Esophagus squamous epithelium (tissue), 5 donors: Measurements from ENCODE around the gene SGCG. TPM values are rescaled to one million over a fixed set of nuclear protein-coding genes. Genes with fewer than 3 reads are reported as not detected.
A peak's percentile ranks its signal among the peaks of the same experiment; 100 is the strongest.

Source experiments
- DNase-seq: peaks from one replicate; lab custom pipeline; 2025; lab: John Stamatoyannopoulos, UW
- H3K27ac ChIP-seq, 4 donors: fragments of 200-600 bp; sonication (generic); one replicate each; pipeline ENCODE4 v1.5.1; 2016 to 2019; ENCODE audit warnings: mild to moderate bottlenecking in 1 of 4
- H3K27me3 ChIP-seq, 4 donors: fragments of 200-600 bp; sonication (generic); 1 replicate in 3 of 4; 2 replicates in 1 of 4; pipeline versions ENCODE4 v1.5.1 to v1.6.0; 2017 to 2021; ENCODE audit warnings: antibody characterized with exemption in 1 of 4
- H3K36me3 ChIP-seq, 3 donors: fragments of 200-600 bp; sonication (generic); one replicate each; pipeline ENCODE4 v1.5.1; 2016 to 2019
- H3K4me1 ChIP-seq, 3 donors: fragments of 200-600 bp; sonication (generic); one replicate each; pipeline ENCODE4 v1.5.1; 2017 to 2019
- H3K4me3 ChIP-seq, 4 donors: fragments of 200-600 bp; sonication (generic); 1 replicate in 3 of 4; 2 replicates in 1 of 4; pipeline ENCODE4 v1.5.1; 2016 to 2019; ENCODE audit warnings: mild to moderate bottlenecking in 2 of 4, moderate library complexity in 1 of 4
- H3K9me3 ChIP-seq, 3 donors: fragments of 200-600 bp; sonication (generic); one replicate each; pipeline ENCODE4 v1.5.1; 2016 to 2019
- POLR2A ChIP-seq, 4 donors: fragments of 450-650 bp; IDR thresholded peaks; one replicate each; pipeline ENCODE4 v1.6.1; 2017; ENCODE audit warnings: antibody characterized with exemption in 4 of 4, mild to moderate bottlenecking in 4 of 4, moderate library complexity in 3 of 4
- WGBS, 2 donors: methylation state at CpG; one replicate each; pipeline ENCODE4 v1.1.5; 2018; 5-methylcytosine and 5-hydroxymethylcytosine counted together
- intact Hi-C: fragments of 100-400 bp; cut with DNase I; formaldehyde crosslinking; loops from one replicate; pipeline ENCODE4 v1.15.0; 2022
- total RNA-seq, 4 donors: library from RNA; depleted of rRNA; stranded (reverse); fragments of >200 nt; gene quantifications; one replicate each; pipeline ENCODE4 v1.1.0, GENCODE V29; 2016
- TF ChIP-seq, protein P1 (sequence below), 6 experiments: fragments of 450-650 bp in 4 of 6; fragments of 200-600 bp in 2 of 6; sonication (generic) in 2 of 6; IDR thresholded peaks; one replicate each; pipeline ENCODE4 v1.5.1; 2016 to 2019; ENCODE audit warnings: antibody characterized with exemption in 6 of 6, mild to moderate bottlenecking in 4 of 6, moderate library complexity in 4 of 6
- donor health status: DM: yes; HTN: yes; CAD: no.

The SGCG gene
- total RNA-seq, 4 donors from 2014 or later: 0.57 TPM; not detected in 3

DNA sequence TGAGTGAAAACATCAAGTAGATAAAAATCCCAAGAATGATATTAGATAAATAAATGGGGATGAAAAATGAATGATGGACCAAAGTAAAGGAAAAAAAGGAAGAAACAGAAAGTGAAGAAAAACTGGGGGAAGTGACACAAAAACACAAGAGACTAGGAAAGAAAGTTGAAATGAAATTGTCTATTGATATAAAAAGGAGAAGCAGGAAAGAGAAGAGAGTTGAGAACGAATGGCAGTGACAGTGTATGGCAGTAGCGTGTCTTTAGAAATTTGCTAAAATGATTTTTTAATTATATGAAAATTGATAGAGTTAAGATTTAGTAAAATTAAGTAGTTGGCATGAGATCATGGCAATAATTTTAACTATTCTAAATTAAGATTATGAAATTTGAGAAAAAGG is 36.3 kb upstream of the SGCG start:
- no peaks in the 10 kb centered on the region for H3K27me3 ChIP-seq
- WGBS, 2 donors: 74 to 82% methylated on average over 2 of the region's 2 CpGs
- no peak overlapping the region for H3K27ac ChIP-seq
- no peak for TF ChIP-seq POLR2A (IDR thresholded peaks at IDR 0.05)
- TF ChIP-seq, protein P1, sequence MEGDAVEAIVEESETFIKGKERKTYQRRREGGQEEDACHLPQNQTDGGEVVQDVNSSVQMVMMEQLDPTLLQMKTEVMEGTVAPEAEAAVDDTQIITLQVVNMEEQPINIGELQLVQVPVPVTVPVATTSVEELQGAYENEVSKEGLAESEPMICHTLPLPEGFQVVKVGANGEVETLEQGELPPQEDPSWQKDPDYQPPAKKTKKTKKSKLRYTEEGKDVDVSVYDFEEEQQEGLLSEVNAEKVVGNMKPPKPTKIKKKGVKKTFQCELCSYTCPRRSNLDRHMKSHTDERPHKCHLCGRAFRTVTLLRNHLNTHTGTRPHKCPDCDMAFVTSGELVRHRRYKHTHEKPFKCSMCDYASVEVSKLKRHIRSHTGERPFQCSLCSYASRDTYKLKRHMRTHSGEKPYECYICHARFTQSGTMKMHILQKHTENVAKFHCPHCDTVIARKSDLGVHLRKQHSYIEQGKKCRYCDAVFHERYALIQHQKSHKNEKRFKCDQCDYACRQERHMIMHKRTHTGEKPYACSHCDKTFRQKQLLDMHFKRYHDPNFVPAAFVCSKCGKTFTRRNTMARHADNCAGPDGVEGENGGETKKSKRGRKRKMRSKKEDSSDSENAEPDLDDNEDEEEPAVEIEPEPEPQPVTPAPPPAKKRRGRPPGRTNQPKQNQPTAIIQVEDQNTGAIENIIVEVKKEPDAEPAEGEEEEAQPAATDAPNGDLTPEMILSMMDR (IDR thresholded peaks at IDR 0.05): no peak
- no peak for DNase-seq
- no peak overlapping the region for H3K4me3 ChIP-seq
- no peaks in the 10 kb centered on the region for H3K36me3 ChIP-seq
- intact Hi-C loops: no loop called here
- H3K4me1 ChIP-seq: peaks cover 0 to 6% (median 0%) of the 10 kb centered on the region in 3 donors
- no peaks in the 10 kb centered on the region for H3K9me3 ChIP-seq

DNA sequence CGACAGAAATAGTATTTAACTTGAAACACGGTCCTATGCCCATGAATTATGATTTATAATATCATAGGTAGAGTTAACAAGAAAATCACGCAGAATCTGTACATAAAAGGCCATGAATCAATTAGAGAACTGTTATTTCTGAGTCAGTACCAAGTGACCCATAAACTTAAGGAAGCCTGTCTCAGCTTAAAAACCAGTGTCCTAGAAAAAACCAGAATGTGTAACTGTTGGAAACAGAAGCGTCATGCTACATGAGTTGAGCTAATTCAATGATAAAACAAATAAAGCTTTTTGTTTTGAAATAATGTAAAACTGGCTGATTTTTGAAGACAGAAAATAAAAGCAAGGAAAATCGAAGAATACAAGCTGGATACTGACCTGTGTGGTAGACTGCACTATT is 34.8 kb upstream of the SGCG start:
- intact Hi-C loops: no loop called here
- peaks cover 0 to 6% (median 0%) of the 10 kb centered on the region in 3 donors for H3K4me1 ChIP-seq
- H3K27ac ChIP-seq: no peak overlapping the region
- no peaks in the 10 kb centered on the region for H3K9me3 ChIP-seq
- DNase-seq: no peak
- 74 to 78% methylated on average over 5 of the region's 5 CpGs for WGBS, 2 donors
- no peaks in the 10 kb centered on the region for H3K36me3 ChIP-seq
- no peaks in the 10 kb centered on the region for H3K27me3 ChIP-seq
- no peak for TF ChIP-seq POLR2A (IDR thresholded peaks at IDR 0.05)
- TF ChIP-seq, protein P1 (IDR thresholded peaks at IDR 0.05): no peak
- H3K4me3 ChIP-seq: no peak overlapping the region

DNA sequence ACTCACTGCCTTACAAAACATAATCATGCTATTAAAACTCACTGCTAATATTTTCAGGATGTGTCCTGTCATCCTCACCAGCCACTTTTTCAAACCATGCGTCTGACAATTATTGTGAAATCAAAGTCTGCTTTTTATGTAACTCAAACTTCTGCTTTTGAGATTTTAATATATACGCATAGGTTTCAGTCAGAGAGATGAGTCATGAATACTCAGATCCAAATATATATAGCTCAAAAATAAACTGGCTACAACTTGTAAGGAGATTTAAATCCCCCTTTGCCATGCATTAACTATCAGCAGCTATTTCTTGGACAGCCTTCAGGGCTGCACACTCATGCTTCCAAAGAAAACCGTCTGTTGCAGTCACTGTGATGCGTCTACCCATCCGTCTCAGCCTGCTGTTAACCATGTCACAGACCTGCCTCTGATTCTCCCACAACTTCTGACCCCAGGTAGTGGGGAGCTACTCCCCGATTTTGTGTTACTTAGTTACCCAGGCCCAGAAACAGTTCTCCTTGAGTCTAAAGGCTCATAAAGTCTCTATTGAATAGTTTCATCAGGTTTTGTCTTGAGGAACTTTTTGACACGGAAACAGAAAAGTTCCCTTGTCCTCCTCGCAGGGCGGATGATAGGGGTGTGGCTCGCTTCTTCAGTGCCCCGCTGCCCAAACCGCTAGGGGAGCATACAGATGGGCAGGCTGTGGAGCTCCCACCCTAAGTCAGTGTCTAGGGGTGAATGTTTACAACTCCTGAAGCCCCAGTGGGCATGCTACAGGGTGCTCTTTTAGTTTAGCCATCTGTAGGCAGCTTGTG is 33.8 kb upstream of the SGCG start:
- Histone ChIP-seq H3K9me3 (no peaks in the 10 kb centered on the region), H3K4me3 (peak overlapping the region in 1 of 4 donors; percentile 12)
- 27 to 38% methylated on average over 10 to 12 of the region's 12 CpGs for WGBS, 2 donors

DNA sequence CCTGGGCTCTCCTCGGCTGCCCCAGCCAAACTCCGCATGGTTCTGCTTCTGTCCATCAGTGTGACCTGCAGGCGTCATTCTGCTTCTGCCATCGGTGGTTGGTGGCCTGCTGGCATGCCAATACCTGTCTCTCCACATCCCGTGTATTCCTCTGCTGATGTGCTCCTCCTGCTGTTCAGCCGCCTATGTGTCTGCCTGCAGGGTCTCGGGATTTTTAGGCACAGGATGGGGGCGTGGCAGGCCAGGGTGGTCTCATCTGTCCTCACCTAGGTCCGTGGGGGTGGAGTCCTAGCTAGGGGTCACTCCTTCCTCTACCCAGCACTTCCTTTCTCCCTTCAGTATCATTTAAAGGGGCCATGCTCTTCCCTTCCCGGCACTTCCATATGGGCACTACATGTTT is 33.0 kb upstream of the SGCG start:
- no peak overlapping the region for H3K27ac ChIP-seq
- H3K4me1 ChIP-seq: peaks cover 0 to 6% (median 0%) of the 10 kb centered on the region in 3 donors
- H3K27me3 ChIP-seq: no peaks in the 10 kb centered on the region
- intact Hi-C loops: no loop called here
- no peaks in the 10 kb centered on the region for H3K9me3 ChIP-seq
- no peaks in the 10 kb centered on the region for H3K36me3 ChIP-seq
- TF ChIP-seq, protein P1 (IDR thresholded peaks at IDR 0.05): no peak
- no peak for TF ChIP-seq POLR2A (IDR thresholded peaks at IDR 0.05)
- no peak overlapping the region for H3K4me3 ChIP-seq
- no peak for DNase-seq
- 65 to 80% methylated on average over 6 to 7 of the region's 10 CpGs for WGBS, 2 donors

More for the DNA sequence above, 33.8 kb upstream of the SGCG start:
- no peaks in the 10 kb centered on the region for H3K27me3 ChIP-seq
- TF ChIP-seq POLR2A (IDR thresholded peaks at IDR 0.05): no peak
- TF ChIP-seq, protein P1 (IDR thresholded peaks at IDR 0.05): no peak
- H3K27ac ChIP-seq: no peak overlapping the region
- intact Hi-C loops: no loop called here
- no peak for DNase-seq
- no peaks in the 10 kb centered on the region for H3K36me3 ChIP-seq
- peaks cover 0 to 6% (median 0%) of the 10 kb centered on the region in 3 donors for H3K4me1 ChIP-seq

DNA sequence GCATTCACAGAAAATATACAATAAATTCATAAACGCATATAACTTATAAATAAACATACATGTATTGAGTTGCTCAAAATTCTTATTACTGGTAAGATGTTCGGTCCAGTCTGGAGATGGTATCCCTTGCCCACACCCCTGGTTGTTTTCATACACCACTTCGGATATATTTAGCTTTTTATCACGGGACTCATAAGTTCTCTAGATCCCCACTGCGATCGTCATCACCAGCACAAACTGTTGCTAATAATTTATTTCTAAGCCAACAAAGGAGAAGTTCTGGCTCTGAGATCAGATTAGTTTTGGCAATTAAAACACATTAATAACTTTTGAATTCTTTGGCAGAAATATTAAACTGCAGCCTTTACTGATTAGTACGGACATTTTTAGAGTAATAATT is 23.0 kb upstream of the SGCG start:
- Histone ChIP-seq H3K4me3 (no peak overlapping the region), H3K27ac (no peak overlapping the region), H3K27me3 (peaks cover 0 to 34% (median 0%) of the 10 kb centered on the region in 4 donors), H3K9me3 (no peaks in the 10 kb centered on the region), H3K4me1 (peaks cover 0 to 17% (median 8%) of the 10 kb centered on the region in 3 donors), H3K36me3 (no peaks in the 10 kb centered on the region)
- intact Hi-C loops: no loop called here
- 53 to 54% methylated on average over 7 of the region's 7 CpGs for WGBS, 2 donors
- TF ChIP-seq, protein P1 (IDR thresholded peaks at IDR 0.05): no peak
- no peak for TF ChIP-seq POLR2A (IDR thresholded peaks at IDR 0.05)
- DNase-seq: no peak
